ENCODE data around the gene F8. TPM values are rescaled to one million over a fixed set of nuclear protein-coding genes. Genes with fewer than 3 reads are reported as not detected.
A peak's percentile ranks its signal among the peaks of the same experiment; 100 is the strongest.

The F8 gene
- total and polyA plus RNA-seq, 9 of the 15 experiments (the other 6 are each of a cell fraction or from before 2014, with no cell fraction given) = 0.41 to 3.8 (median 0.91) TPM

GRCh38 chrX:155026727-155027508 is 4.4 kb upstream of the F8 start, which contains the start of gene FUNDC2 (continued):
- TF ChIP-seq CLOCK (CRISPR knock-in tag; IDR thresholded peaks at IDR 0.05; ENCODE audit: borderline replicate concordance) (no peak), KLF13 (tag; IDR thresholded peaks at IDR 0.05; ENCODE audit: borderline replicate concordance, low read depth) (0 out of 2 replicates have a peak, but pooled peaks have one; percentile 49), ZNF668 (CRISPR knock-in tag; IDR thresholded peaks at IDR 0.05) (no peak), CHD1 (IDR thresholded peaks at IDR 0.05; ENCODE audit: low read length) (no peak), SRSF9 (IDR thresholded peaks at IDR 0.05; ENCODE audit: borderline replicate concordance, low read depth, low read length) (no peak), ZBTB5 (IDR thresholded peaks at IDR 0.05) (no peak), CHCHD3 (CRISPR knock-in tag; IDR thresholded peaks at IDR 0.05) (no peak), ZNF324 (CRISPR knock-in tag; IDR thresholded peaks at IDR 0.05) (no peak), ZBTB26 (CRISPR knock-in tag; IDR thresholded peaks at IDR 0.05) (no peak), BRCA1 (IDR thresholded peaks at IDR 0.05) (no peak), BRCA1 (CRISPR knock-in tag; IDR thresholded peaks at IDR 0.05) (no peak), POLR2A (conservative IDR thresholded peaks at IDR 0.05) (peak; percentile 83), ATF1 (CRISPR knock-in tag; IDR thresholded peaks at IDR 0.05) (peak; percentile 60), ATF1 (tag; IDR thresholded peaks at IDR 0.05) (peak; percentile 96), CBFA2T3 (IDR thresholded peaks at IDR 0.05) (0 out of 2 replicates have a peak, but pooled peaks have one; percentile 11), CHD4 (IDR thresholded peaks at IDR 0.05; ENCODE audit: insufficient read depth, insufficient replicate concordance, low read depth, low read length, poor library complexity, severe bottlenecking) (no peak), IRF1 (CRISPR knock-in tag; IDR thresholded peaks at IDR 0.05; ENCODE audit: borderline replicate concordance) (no peak), PCBP1 (IDR thresholded peaks at IDR 0.05; ENCODE audit: low read depth, low read length, poor library complexity, severe bottlenecking) (peak; percentile 80), MBD1 (CRISPR knock-in tag; IDR thresholded peaks at IDR 0.05) (no peak)

Measured in K562 (cell line).